GM12878 (cell line): Measurements from ENCODE around the gene EGR1.

Experiments used
- CTCF ChIP-seq, 3 experiments: IDR thresholded peaks in 2 of 3; conservative IDR thresholded peaks in 1 of 3; 2 replicates each; pipeline ENCODE4 v1.5.1; 2011; ENCODE audit warnings: low read depth in 3 of 3, low read length in 3 of 3, mild to moderate bottlenecking in 3 of 3, control low read depth in 2 of 3, moderate library complexity in 2 of 3, inconsistent platforms in 1 of 3, mixed read lengths in 1 of 3; ENCODE audit not compliant: control insufficient read depth in 2 of 3, insufficient read depth in 1 of 3; ENCODE audit errors: extremely low read depth in 1 of 3
- LARP7 ChIP-seq: fragments of 450-650 bp; IDR thresholded peaks from 2 replicates; pipeline ENCODE4 v1.6.1; 2017; ENCODE audit warnings: mild to moderate bottlenecking
- SIX5 ChIP-seq: IDR thresholded peaks from 2 replicates; pipeline ENCODE4 v1.6.1; 2011; ENCODE audit warnings: mild to moderate bottlenecking, low read depth, low read length, moderate library complexity; ENCODE audit not compliant: severe bottlenecking
- ZNF24 ChIP-seq: fragments of 450-650 bp; IDR thresholded peaks from 2 replicates; pipeline ENCODE4 v1.6.1; 2017; ENCODE audit warnings: antibody characterized with exemption, mild to moderate bottlenecking
- ZNF384 ChIP-seq: IDR thresholded peaks from 2 replicates; pipeline ENCODE4 v1.6.1; 2012; ENCODE audit warnings: low read depth, mild to moderate bottlenecking, low read length, improper control_type of control experiment, borderline replicate concordance
- ZNF592 ChIP-seq: fragments of 450-650 bp; IDR thresholded peaks from 2 replicates; pipeline ENCODE4 v1.6.1; 2017; ENCODE audit warnings: mild to moderate bottlenecking, moderate library complexity
- TF ChIP-seq, protein P1 (sequence below): IDR thresholded peaks from 2 replicates; pipeline ENCODE4 v1.6.1; 2012; ENCODE audit warnings: mild to moderate bottlenecking, low read depth, low read length

- no peak for TF ChIP-seq ZNF592
- no peak for TF ChIP-seq LARP7
- TF ChIP-seq ZNF24, result no peak
- TF ChIP-seq CTCF (IDR thresholded peaks at IDR 0.05 in 2 of 3, conservative IDR thresholded peaks at IDR 0.05 in 1 of 3; ENCODE audit: control insufficient read depth in 2 of 3, extremely low read depth in 1 of 3, insufficient read depth in 1 of 3, low read depth in 3 of 3, low read length in 3 of 3), result no peak
- no peak for TF ChIP-seq ZNF384
- no peak for TF ChIP-seq SIX5
- TF ChIP-seq, protein P1, sequence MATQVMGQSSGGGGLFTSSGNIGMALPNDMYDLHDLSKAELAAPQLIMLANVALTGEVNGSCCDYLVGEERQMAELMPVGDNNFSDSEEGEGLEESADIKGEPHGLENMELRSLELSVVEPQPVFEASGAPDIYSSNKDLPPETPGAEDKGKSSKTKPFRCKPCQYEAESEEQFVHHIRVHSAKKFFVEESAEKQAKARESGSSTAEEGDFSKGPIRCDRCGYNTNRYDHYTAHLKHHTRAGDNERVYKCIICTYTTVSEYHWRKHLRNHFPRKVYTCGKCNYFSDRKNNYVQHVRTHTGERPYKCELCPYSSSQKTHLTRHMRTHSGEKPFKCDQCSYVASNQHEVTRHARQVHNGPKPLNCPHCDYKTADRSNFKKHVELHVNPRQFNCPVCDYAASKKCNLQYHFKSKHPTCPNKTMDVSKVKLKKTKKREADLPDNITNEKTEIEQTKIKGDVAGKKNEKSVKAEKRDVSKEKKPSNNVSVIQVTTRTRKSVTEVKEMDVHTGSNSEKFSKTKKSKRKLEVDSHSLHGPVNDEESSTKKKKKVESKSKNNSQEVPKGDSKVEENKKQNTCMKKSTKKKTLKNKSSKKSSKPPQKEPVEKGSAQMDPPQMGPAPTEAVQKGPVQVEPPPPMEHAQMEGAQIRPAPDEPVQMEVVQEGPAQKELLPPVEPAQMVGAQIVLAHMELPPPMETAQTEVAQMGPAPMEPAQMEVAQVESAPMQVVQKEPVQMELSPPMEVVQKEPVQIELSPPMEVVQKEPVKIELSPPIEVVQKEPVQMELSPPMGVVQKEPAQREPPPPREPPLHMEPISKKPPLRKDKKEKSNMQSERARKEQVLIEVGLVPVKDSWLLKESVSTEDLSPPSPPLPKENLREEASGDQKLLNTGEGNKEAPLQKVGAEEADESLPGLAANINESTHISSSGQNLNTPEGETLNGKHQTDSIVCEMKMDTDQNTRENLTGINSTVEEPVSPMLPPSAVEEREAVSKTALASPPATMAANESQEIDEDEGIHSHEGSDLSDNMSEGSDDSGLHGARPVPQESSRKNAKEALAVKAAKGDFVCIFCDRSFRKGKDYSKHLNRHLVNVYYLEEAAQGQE, result no peak
Measured at GRCh38 chr5:138489683-138490061, 24.4 kb downstream of the EGR1 start.
